ENCODE results near the gene LRRC63. TPM values are rescaled to one million over a fixed set of nuclear protein-coding genes. Genes with fewer than 3 reads are reported as not detected.

The LRRC63 gene
- total and polyA plus RNA-seq, 3 experiments from 2014 or later: 0.55 TPM; not detected in 1

DNA sequence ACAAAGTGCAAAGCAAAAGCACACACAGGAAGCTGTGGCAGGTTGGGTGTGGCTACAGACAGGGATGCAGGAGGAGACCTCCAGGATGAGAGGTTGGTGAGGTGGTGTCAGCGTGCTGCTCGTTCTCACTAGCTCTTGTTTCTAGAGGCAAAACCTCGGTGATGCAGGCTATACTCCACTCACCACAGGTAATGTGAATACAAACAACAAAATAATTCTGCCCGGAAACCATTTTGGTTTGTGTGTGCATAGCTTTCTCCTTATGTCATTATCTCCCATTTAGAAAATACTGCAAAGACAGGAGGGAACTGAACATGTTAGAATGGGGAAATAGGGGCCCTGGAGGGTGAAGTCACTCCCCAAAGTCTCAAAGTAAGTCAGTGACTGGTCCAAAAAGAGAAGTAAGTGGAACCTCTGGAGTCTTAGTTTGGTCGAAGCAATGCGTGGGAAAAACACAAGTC, 39.2 kb upstream of the LRRC63 start:
- Mint-ChIP-seq H3K36me3 (peaks cover 9 to 56% (median 13%) of the 10 kb centered on the region in 3 donors), H3K9me3 (no peaks in the 10 kb centered on the region), H3K4me3 (peak overlapping the region; percentile 65 to 99 (median 79)), H3K27ac (peak overlapping the region; percentile 83 to 99 (median 98)), H3K27me3 (no peaks in the 10 kb centered on the region), H3K4me1 (peaks cover 95 to 100% (median 98%) of the 10 kb centered on the region in 3 donors)
- CTCF ChIA-PET: interaction anchor here (0.8 to 10.2 kb wide), 9 partner anchors 7 to 149 kb away, joined by 3 to 128 read pairs (median 6); partner anchors contain the start of gene LCP1
- Histone ChIP-seq H3K27me3 (ENCODE audit: insufficient read depth, low read length, poor library complexity, severe bottlenecking) (no peaks in the 10 kb centered on the region), H3K9me3 (ENCODE audit: low read length) (no peaks in the 10 kb centered on the region), H3K27ac (ENCODE audit: low read depth, low read length) (peak overlapping the region; percentile 44), H3K4me3 (ENCODE audit: low read length) (peak overlapping the region; percentile 35), H3K4me1 (ENCODE audit: insufficient read depth, low read length) (peaks cover 93% of the 10 kb centered on the region), H3K36me3 (ENCODE audit: insufficient read depth, low read length) (peaks cover 18% of the 10 kb centered on the region)
- peak; percentile 49 to 89 (median 80) for DNase-seq
- POLR2A ChIA-PET: interaction anchor here (0.6 to 4.3 kb wide), 6 partner anchors 10 to 141 kb away, joined by 3 to 50 read pairs (median 5); partner anchors contain the start of gene LCP1

GRCh38 chr13:46173656-46174055, 38.1 kb upstream of the LRRC63 start:
- CTCF ChIA-PET: interaction anchor here (0.8 to 10.2 kb wide), 5 partner anchors 6 to 148 kb away, joined by 3 to 128 read pairs (median 4); partner anchors contain the start of gene LCP1
- POLR2A ChIA-PET: interaction anchor here (1.7 to 4.3 kb wide), 2 partner anchors 9 to 12 kb away, joined by 6 to 50 read pairs; partner anchors contain the start of gene LCP1
- H3K4me1 ChIP-seq (ENCODE audit: insufficient read depth, low read length): peaks cover 91% of the 10 kb centered on the region

GRCh38 chr13:46176756-46177155, 35.0 kb upstream of the LRRC63 start:
- H3K36me3 ChIP-seq (ENCODE audit: insufficient read depth, low read length): peaks cover 9% of the 10 kb centered on the region
- POLR2A ChIA-PET: interaction anchor here (1.2 kb wide), 1 partner anchor 9 kb away, joined by 3 read pairs; no protein-coding TSS in a partner anchor

More at GRCh38 chr13:46173656-46174055, 38.1 kb upstream of the LRRC63 start:
- Mint-ChIP-seq H3K9me3 (no peaks in the 10 kb centered on the region), H3K27me3 (no peaks in the 10 kb centered on the region), H3K36me3 (peaks cover 9 to 59% (median 18%) of the 10 kb centered on the region in 3 donors), H3K4me3 (peak overlapping the region; percentile 65 to 99 (median 79)), H3K4me1 (peaks cover 94 to 99% (median 97%) of the 10 kb centered on the region in 3 donors), H3K27ac (peak overlapping the region; percentile 83 to 99 (median 98))
- Histone ChIP-seq H3K9me3 (ENCODE audit: low read length) (no peaks in the 10 kb centered on the region), H3K27me3 (ENCODE audit: insufficient read depth, low read length, poor library complexity, severe bottlenecking) (no peaks in the 10 kb centered on the region), H3K4me3 (ENCODE audit: low read length) (peak overlapping the region; percentile 35), H3K27ac (ENCODE audit: low read depth, low read length) (no peak overlapping the region), H3K36me3 (ENCODE audit: insufficient read depth, low read length) (peaks cover 18% of the 10 kb centered on the region)
- DNase-seq: peak in 3 of 5 donors; percentile 30 to 58 (median 33)

GRCh38 chr13:46178143-46178542, 33.6 kb upstream of the LRRC63 start:
- Histone ChIP-seq H3K27ac (ENCODE audit: low read depth, low read length) (peak overlapping the region; percentile 1), H3K36me3 (ENCODE audit: insufficient read depth, low read length) (peaks cover 7% of the 10 kb centered on the region), H3K9me3 (ENCODE audit: low read length) (no peaks in the 10 kb centered on the region), H3K4me1 (ENCODE audit: insufficient read depth, low read length) (peaks cover 55% of the 10 kb centered on the region), H3K4me3 (ENCODE audit: low read length) (peak overlapping the region; percentile 27), H3K27me3 (ENCODE audit: insufficient read depth, low read length, poor library complexity, severe bottlenecking) (no peaks in the 10 kb centered on the region)
- peak overlapping the region; percentile 77 to 99 (median 98) for H3K4me3 Mint-ChIP-seq
- POLR2A ChIA-PET: interaction anchor here (1.6 to 2.9 kb wide), 2 partner anchors 7 to 11 kb away, joined by 6 to 9 read pairs; no protein-coding TSS in a partner anchor
- H3K4me1 Mint-ChIP-seq: peaks cover 67 to 79% (median 71%) of the 10 kb centered on the region in 3 donors
- peaks cover 0 to 7% of the 10 kb centered on the region in 2 donors for H3K27me3 Mint-ChIP-seq
- no peaks in the 10 kb centered on the region for H3K9me3 Mint-ChIP-seq
- H3K27ac Mint-ChIP-seq: peak overlapping the region; percentile 64 to 99 (median 94)
- peaks cover 9 to 63% (median 11%) of the 10 kb centered on the region in 3 donors for H3K36me3 Mint-ChIP-seq
- no peak for DNase-seq
- CTCF ChIA-PET: interaction anchor here (1.1 to 8.5 kb wide), 4 partner anchors 9 to 117 kb away, joined by 3 to 105 read pairs (median 4); no protein-coding TSS in a partner anchor

More at GRCh38 chr13:46176756-46177155, 35.0 kb upstream of the LRRC63 start:
- DNase-seq: peak in 1 of 5 donors; percentile 23
- Mint-ChIP-seq H3K27ac (peak overlapping the region; percentile 64 to 99 (median 94)), H3K27me3 (peaks cover 0 to 3% of the 10 kb centered on the region in 2 donors), H3K4me1 (peaks cover 69 to 81% (median 74%) of the 10 kb centered on the region in 3 donors), H3K4me3 (peak overlapping the region; percentile 77 to 99 (median 98)), H3K9me3 (no peaks in the 10 kb centered on the region), H3K36me3 (peaks cover 9 to 66% (median 12%) of the 10 kb centered on the region in 3 donors)
- Histone ChIP-seq H3K4me1 (ENCODE audit: insufficient read depth, low read length) (peaks cover 60% of the 10 kb centered on the region), H3K4me3 (ENCODE audit: low read length) (peak overlapping the region; percentile 27), H3K9me3 (ENCODE audit: low read length) (no peaks in the 10 kb centered on the region), H3K27ac (ENCODE audit: low read depth, low read length) (no peak overlapping the region), H3K27me3 (ENCODE audit: insufficient read depth, low read length, poor library complexity, severe bottlenecking) (no peaks in the 10 kb centered on the region)
- CTCF ChIA-PET: interaction anchor here (1.1 to 9.4 kb wide), 7 partner anchors 7 to 145 kb away, joined by 3 to 128 read pairs (median 5); partner anchors contain the start of gene LRRC63

DNA sequence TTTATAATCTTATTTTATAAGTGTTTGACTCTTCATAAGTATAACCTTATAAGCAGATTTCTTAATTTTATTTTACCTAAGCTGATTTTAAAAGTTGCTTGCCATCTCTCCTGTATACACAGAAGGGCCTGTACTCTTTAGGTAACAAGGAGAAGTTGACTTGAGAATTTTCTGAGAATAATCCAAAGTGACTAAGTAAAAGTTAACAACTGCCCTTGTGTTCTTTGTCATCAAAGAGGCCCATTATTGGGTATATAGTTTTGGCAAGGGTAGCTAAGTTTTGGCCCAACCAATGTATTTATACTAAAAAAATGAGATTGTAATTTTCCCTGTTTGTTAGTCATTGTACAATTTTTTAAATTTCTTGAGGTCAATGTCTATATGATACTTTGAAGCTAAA, 32.9 kb upstream of the LRRC63 start:
- no peaks in the 10 kb centered on the region for H3K27me3 ChIP-seq (ENCODE audit: insufficient read depth, low read length, poor library complexity, severe bottlenecking)
- H3K27ac ChIP-seq (ENCODE audit: low read depth, low read length): peak overlapping the region; percentile 28
- POLR2A ChIA-PET: interaction anchor here (1.6 to 2.9 kb wide), 2 partner anchors 8 to 11 kb away, joined by 6 to 9 read pairs; no protein-coding TSS in a partner anchor
- peaks cover under 1% of the 10 kb centered on the region for H3K36me3 ChIP-seq (ENCODE audit: insufficient read depth, low read length)
- Mint-ChIP-seq H3K27ac (peak overlapping the region; percentile 73 to 99 (median 92)), H3K9me3 (no peaks in the 10 kb centered on the region), H3K4me3 (peak overlapping the region; percentile 97 to 100 (median 98)), H3K36me3 (peaks cover 5 to 57% (median 9%) of the 10 kb centered on the region in 3 donors), H3K4me1 (peaks cover 67 to 79% (median 71%) of the 10 kb centered on the region in 3 donors), H3K27me3 (peaks cover 0 to 7% of the 10 kb centered on the region in 2 donors)
- CTCF ChIA-PET: interaction anchor here (0.6 to 8.5 kb wide), 5 partner anchors 9 to 117 kb away, joined by 3 to 105 read pairs (median 5); no protein-coding TSS in a partner anchor
- H3K4me3 ChIP-seq (ENCODE audit: low read length): peak overlapping the region; percentile 63
- no peak for DNase-seq
- H3K9me3 ChIP-seq (ENCODE audit: low read length): no peaks in the 10 kb centered on the region
- peaks cover 55% of the 10 kb centered on the region for H3K4me1 ChIP-seq (ENCODE audit: insufficient read depth, low read length)

- peaks cover 5 to 55% (median 8%) of the 10 kb centered on the region in 3 donors for H3K36me3 Mint-ChIP-seq
- H3K27me3 Mint-ChIP-seq: peaks cover 0 to 7% of the 10 kb centered on the region in 2 donors
- peak overlapping the region; percentile 97 to 100 (median 98) for H3K4me3 Mint-ChIP-seq
- peak; percentile 62 to 86 (median 73) for DNase-seq
- H3K4me1 Mint-ChIP-seq: peaks cover 68 to 79% (median 71%) of the 10 kb centered on the region in 3 donors
- ChIA-PET CTCF (interaction anchor here (1.1 to 8.5 kb wide), 3 partner anchors 10 to 116 kb away, joined by 5 to 105 read pairs (median 15); no protein-coding TSS in a partner anchor), POLR2A (interaction anchor here (1.6 to 2.9 kb wide), 3 partner anchors 9 to 13 kb away, joined by 6 to 9 read pairs (median 6); no protein-coding TSS in a partner anchor)
- H3K36me3 ChIP-seq (ENCODE audit: insufficient read depth, low read length): no peaks in the 10 kb centered on the region
- peak overlapping the region; percentile 73 to 99 (median 92) for H3K27ac Mint-ChIP-seq
- H3K9me3 Mint-ChIP-seq: no peaks in the 10 kb centered on the region
- H3K27ac ChIP-seq (ENCODE audit: low read depth, low read length): peak overlapping the region; percentile 28
- peak overlapping the region; percentile 63 for H3K4me3 ChIP-seq (ENCODE audit: low read length)
- peaks cover 55% of the 10 kb centered on the region for H3K4me1 ChIP-seq (ENCODE audit: insufficient read depth, low read length)
- H3K27me3 ChIP-seq (ENCODE audit: insufficient read depth, low read length, poor library complexity, severe bottlenecking): no peaks in the 10 kb centered on the region
- no peaks in the 10 kb centered on the region for H3K9me3 ChIP-seq (ENCODE audit: low read length)
Measured at GRCh38 chr13:46179491-46179908, 32.2 kb upstream of the LRRC63 start.

- ChIA-PET POLR2A (interaction anchor here (0.6 to 2.9 kb wide), 5 partner anchors 10 to 20 kb away, joined by 4 to 9 read pairs (median 6); no protein-coding TSS in a partner anchor), CTCF (interaction anchor here (1.1 to 8.5 kb wide), 3 partner anchors 11 to 116 kb away, joined by 4 to 105 read pairs (median 15); no protein-coding TSS in a partner anchor)
- Mint-ChIP-seq H3K27ac (peak overlapping the region; percentile 73 to 99 (median 92)), H3K27me3 (peaks cover 0 to 7% of the 10 kb centered on the region in 2 donors), H3K4me1 (peaks cover 68 to 79% (median 71%) of the 10 kb centered on the region in 3 donors), H3K9me3 (no peaks in the 10 kb centered on the region), H3K36me3 (peaks cover 5 to 51% (median 8%) of the 10 kb centered on the region in 3 donors), H3K4me3 (peak overlapping the region; percentile 97 to 100 (median 98))
- no peaks in the 10 kb centered on the region for H3K27me3 ChIP-seq (ENCODE audit: insufficient read depth, low read length, poor library complexity, severe bottlenecking)
- no peaks in the 10 kb centered on the region for H3K36me3 ChIP-seq (ENCODE audit: insufficient read depth, low read length)
- no peaks in the 10 kb centered on the region for H3K9me3 ChIP-seq (ENCODE audit: low read length)
- H3K4me3 ChIP-seq (ENCODE audit: low read length): peak overlapping the region; percentile 81
- no peak for DNase-seq
- H3K27ac ChIP-seq (ENCODE audit: low read depth, low read length): peak overlapping the region; percentile 82
- H3K4me1 ChIP-seq (ENCODE audit: insufficient read depth, low read length): peaks cover 55% of the 10 kb centered on the region
Measured at GRCh38 chr13:46179969-46180763, 31.6 kb upstream of the LRRC63 start.

Data from CD8-positive, alpha-beta memory T cell (primary cell).